H9 (cell line): Measurements from ENCODE around the gene CCDC149. TPM values are rescaled to one million over a fixed set of nuclear protein-coding genes. Genes with fewer than 3 reads are reported as not detected.

ENCODE experiments used
- DNase-seq: peaks from one replicate; pipeline ENCODE4 v3.0.0-alpha.2; 2017
- H2AFZ ChIP-seq: one replicate; pipeline ENCODE4 v1.6.1; 2013; ENCODE audit warnings: mild to moderate bottlenecking, low read length, control low read depth, moderate library complexity
- H2AK5ac ChIP-seq: 2 replicates; pipeline ENCODE4 v1.6.1; 2013; ENCODE audit warnings: low read length, control low read depth, mixed read lengths; ENCODE audit not compliant: insufficient read length
- H2BK120ac ChIP-seq: one replicate; pipeline ENCODE4 v1.6.1; 2013; ENCODE audit warnings: low read depth, mild to moderate bottlenecking, low read length, control low read depth, inconsistent platforms; ENCODE audit not compliant: poor library complexity, severe bottlenecking
- H2BK12ac ChIP-seq: 2 replicates; pipeline ENCODE4 v1.6.1; 2013; ENCODE audit warnings: low read length, control low read depth, mixed read lengths, low read depth; ENCODE audit not compliant: insufficient read length
- H2BK15ac ChIP-seq: 2 replicates; pipeline ENCODE4 v1.6.1; 2013; ENCODE audit warnings: low read depth, low read length, control low read depth
- H2BK20ac ChIP-seq: one replicate; pipeline ENCODE4 v1.6.1; 2013; ENCODE audit warnings: low read depth, mild to moderate bottlenecking, low read length, control low read depth, inconsistent platforms; ENCODE audit not compliant: poor library complexity, severe bottlenecking
- H2BK5ac ChIP-seq: 2 replicates; pipeline ENCODE4 v1.6.1; 2013; ENCODE audit warnings: low read length, control low read depth, mixed read lengths; ENCODE audit not compliant: insufficient read length
- H3K14ac ChIP-seq: 2 replicates; pipeline ENCODE4 v1.6.1; 2013; ENCODE audit warnings: low read length, control low read depth; ENCODE audit not compliant: insufficient read depth
- H3K18ac ChIP-seq: 2 replicates; pipeline ENCODE4 v1.6.1; 2013; ENCODE audit warnings: low read depth, mild to moderate bottlenecking, mixed read lengths, low read length, control low read depth; ENCODE audit not compliant: insufficient read length
- H3K23ac ChIP-seq: 2 replicates; pipeline ENCODE4 v1.6.1; 2013; ENCODE audit warnings: low read length, control low read depth, mixed read lengths, low read depth; ENCODE audit not compliant: insufficient read length
- H3K23me2 ChIP-seq: 2 replicates; pipeline ENCODE4 v1.6.1; 2013; ENCODE audit warnings: low read depth, mild to moderate bottlenecking, mixed read lengths, low read length, control low read depth; ENCODE audit not compliant: insufficient read length, poor library complexity, severe bottlenecking
- H3K27ac ChIP-seq: 2 replicates; pipeline ENCODE4 v1.5.1; 2013; ENCODE audit warnings: low read length, control low read depth, mixed read lengths, low read depth; ENCODE audit not compliant: insufficient read length
- H3K27me3 ChIP-seq: 2 replicates; pipeline ENCODE4 v1.6.1; 2013; ENCODE audit warnings: low read length, control low read depth, inconsistent platforms; ENCODE audit not compliant: insufficient read depth
- H3K4ac ChIP-seq: 2 replicates; pipeline ENCODE4 v1.6.1; 2013; ENCODE audit warnings: low read depth, mild to moderate bottlenecking, control low read depth, inconsistent platforms, low read length, moderate library complexity
- H3K4me1 ChIP-seq: 2 replicates; pipeline ENCODE4 v1.6.1; 2013; ENCODE audit warnings: low read length, control low read depth, inconsistent platforms; ENCODE audit not compliant: insufficient read depth
- H3K4me2 ChIP-seq: 2 replicates; pipeline ENCODE4 v1.6.1; 2013; ENCODE audit warnings: low read length, control low read depth, mixed read lengths; ENCODE audit not compliant: insufficient read length, insufficient read depth
- H3K56ac ChIP-seq: 2 replicates; pipeline ENCODE4 v1.6.1; 2013; ENCODE audit warnings: low read depth, mild to moderate bottlenecking, mixed read lengths, low read length, control low read depth; ENCODE audit not compliant: insufficient read length
- H3K79me1 ChIP-seq: 2 replicates; pipeline ENCODE4 v1.6.1; 2013; ENCODE audit warnings: low read depth, mild to moderate bottlenecking, moderate library complexity, low read length, control low read depth, inconsistent platforms; ENCODE audit not compliant: insufficient read depth, poor library complexity, severe bottlenecking
- H3K79me2 ChIP-seq: 2 replicates; pipeline ENCODE4 v1.6.1; 2013; ENCODE audit warnings: low read length, control low read depth, inconsistent platforms; ENCODE audit not compliant: insufficient read depth
- H3K9ac ChIP-seq: 2 replicates; pipeline ENCODE4 v1.6.1; 2013; ENCODE audit warnings: low read length, control low read depth, mixed read lengths; ENCODE audit not compliant: insufficient read length; ENCODE audit errors: extremely low read depth
- H3K9me3 ChIP-seq: one replicate; pipeline ENCODE4 v1.6.1; 2013; ENCODE audit warnings: low read depth, low read length, inconsistent platforms; ENCODE audit not compliant: control insufficient read depth
- H3T11ph ChIP-seq: one replicate; pipeline ENCODE4 v1.6.1; 2013; ENCODE audit warnings: mild to moderate bottlenecking, low read length, control low read depth, inconsistent platforms
- H4K20me1 ChIP-seq: one replicate; pipeline ENCODE4 v1.6.1; 2013; ENCODE audit not compliant: control insufficient read depth, insufficient read length, insufficient read depth
- H4K5ac ChIP-seq: 2 replicates; pipeline ENCODE4 v1.6.1; 2013; ENCODE audit warnings: low read depth, mild to moderate bottlenecking, mixed read lengths, low read length, control low read depth; ENCODE audit not compliant: insufficient read length
- H4K8ac ChIP-seq: replicated peaks from 2 replicates; pipeline ENCODE4 v1.6.1; 2013; ENCODE audit warnings: low read length, control low read depth, mixed read lengths, low read depth; ENCODE audit not compliant: insufficient read length
- H4K91ac ChIP-seq: 2 replicates; pipeline ENCODE4 v1.6.1; 2013; ENCODE audit warnings: low read depth, mild to moderate bottlenecking, moderate library complexity, mixed read lengths, low read length, control low read depth; ENCODE audit not compliant: insufficient read length
- H3K27ac Mint-ChIP-seq, 3 experiments: 2 replicates in 2 of 3; 3 replicates in 1 of 3; pipeline ENCODE4 v1.8.0; 2020 to 2021; ENCODE audit warnings: mixed read lengths in 3 of 3, mild to moderate bottlenecking in 1 of 3, moderate library complexity in 1 of 3
- H3K27me3 Mint-ChIP-seq: 2 replicates; pipeline ENCODE4 v1.8.0; 2021; ENCODE audit warnings: low read depth, mild to moderate bottlenecking, moderate library complexity, mixed read lengths
- H3K36me3 Mint-ChIP-seq, 3 experiments: 2 replicates in 2 of 3; 3 replicates in 1 of 3; pipeline ENCODE4 v1.8.0; 2020 to 2021; ENCODE audit warnings: low read depth in 3 of 3, mixed read lengths in 3 of 3; ENCODE audit not compliant: insufficient read depth in 1 of 3
- H3K4me1 Mint-ChIP-seq, 2 experiments: 2 replicates each; pipeline ENCODE4 v1.8.0; 2020; ENCODE audit warnings: mixed read lengths in 2 of 2
- H3K4me3 Mint-ChIP-seq, 2 experiments: 2 replicates in 1 of 2; 3 replicates in 1 of 2; pipeline ENCODE4 v1.8.0; 2020 to 2021; ENCODE audit warnings: mild to moderate bottlenecking in 2 of 2, mixed read lengths in 2 of 2, moderate library complexity in 1 of 2
- H3K9me3 Mint-ChIP-seq, 2 experiments: 2 replicates in 1 of 2; 3 replicates in 1 of 2; pipeline ENCODE4 v1.8.0; 2020; ENCODE audit warnings: mild to moderate bottlenecking in 2 of 2, mixed read lengths in 2 of 2, moderate library complexity in 1 of 2
- CTCF ChIP-seq: fragments of 200-600 bp; sonication (generic); conservative IDR thresholded peaks from 3 replicates; pipeline ENCODE4 v1.8.0; 2021; ENCODE audit warnings: antibody characterized with exemption, mild to moderate bottlenecking
- WGBS: extraction: QIAGEN DNeasy Blood & Tissue Kit; methylation state at CpG from one replicate; pipeline ENCODE4 v1.1.7; 2013; ENCODE audit warnings: missing lambda C conversion rate, low lambda C conversion rate, mixed read lengths; ENCODE audit not compliant: insufficient read length; ENCODE audit errors: extremely low coverage; 5-methylcytosine and 5-hydroxymethylcytosine counted together
- total RNA-seq: library from RNA; stranded (reverse); gene quantifications from 2 replicates; pipeline ENCODE4 v1.2.1, GENCODE V29; 2021

The CCDC149 gene
- total RNA-seq, 1 experiment from 2014 or later, result 4.5 TPM

DNA sequence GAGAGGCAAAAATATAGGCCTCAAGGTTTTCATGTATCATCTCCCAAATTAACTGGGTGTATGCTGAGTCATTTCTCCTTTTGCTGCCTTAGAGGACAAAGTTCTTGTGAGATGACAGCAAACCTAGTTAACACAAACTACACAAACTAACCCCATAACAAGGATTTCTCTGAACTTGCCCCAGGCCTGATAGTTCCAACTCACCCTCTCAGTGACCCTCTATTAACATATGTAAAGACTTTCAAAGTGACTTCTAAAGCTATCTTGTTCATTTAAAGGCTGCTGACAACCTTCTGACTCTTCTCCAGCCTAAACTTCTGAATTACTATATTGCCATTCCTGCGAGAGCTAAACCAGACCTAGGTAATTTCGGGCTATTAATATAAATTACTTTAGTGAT, 43.2 kb upstream of the CCDC149 start:
- Histone ChIP-seq H3K56ac (no peak overlapping the region), H3K9ac (no peak overlapping the region), H3K4me1 (peaks cover 6% of the 10 kb centered on the region; the same call in 1 of the 2 replicates), H3K9me3 (no peaks in the 10 kb centered on the region), H2BK20ac (no peak overlapping the region), H3K14ac (no peak overlapping the region), H3K23ac (no peak overlapping the region), H2BK5ac (no peak overlapping the region), H3K4ac (no peak overlapping the region), H3K23me2 (no peaks in the 10 kb centered on the region), H4K20me1 (no peaks in the 10 kb centered on the region), H3T11ph (no peak overlapping the region), H2BK120ac (no peak overlapping the region), H2BK15ac (no peak overlapping the region), H3K79me1 (no peaks in the 10 kb centered on the region), H3K18ac (no peak overlapping the region), H3K27ac (no peak overlapping the region), H2AFZ (no peak overlapping the region), H2BK12ac (no peak overlapping the region), H2AK5ac (no peak overlapping the region), H4K91ac (no peak overlapping the region), H3K4me2 (no peak overlapping the region), H3K79me2 (no peaks in the 10 kb centered on the region), H3K27me3 (no peaks in the 10 kb centered on the region), H4K5ac (no peak overlapping the region), H4K8ac (no peak overlapping the region)
- TF ChIP-seq CTCF, result no peak
- Mint-ChIP-seq H3K9me3 (peaks cover 3 to 5% of the 10 kb centered on the region in 2 experiments; a peak in 3 of 5 replicates), H3K4me3 (no peak overlapping the region), H3K27ac (no peak overlapping the region; a peak in 1 of 7 replicates), H3K27me3 (peaks cover 2% of the 10 kb centered on the region), H3K4me1 (peaks cover 5 to 7% of the 10 kb centered on the region in 2 experiments; a peak in 3 of 4 replicates), H3K36me3 (no peaks in the 10 kb centered on the region; a peak in 1 of 7 replicates)
- no peak for DNase-seq
- no CpG with 5 or more reads among the region's 2 CpGs for WGBS
